Stimulated activated CD8-positive, alpha-beta memory T cell treated with anti-CD3 and anti-CD28 coated beads, Interleukin-7, amount 100 ng/mL, for 4 hours (primary cell): Measurements from ENCODE around the gene GBP1.

Experiments
- DNase-seq, 2 donors: peaks; one replicate each; pipeline ENCODE4 v3.0.0-alpha.2; 2020; ENCODE audit warnings: low read depth in 2 of 2

The GBP1 gene

GRCh38 chr1:89005286-89006151, 59.5 kb downstream of the GBP1 start:
- no peak for DNase-seq
